HepG2 (cell line): ENCODE measurements around the gene POGLUT2. TPM values are rescaled to one million over a fixed set of nuclear protein-coding genes. Genes with fewer than 3 reads are reported as not detected.

Experiments used
- ATAC-seq: fragments of 200-7000 bp; cut with Tn5 transposase; 3 replicates; pipeline ENCODE4 v1.9.1; 2020; ENCODE audit warnings: mild to moderate bottlenecking, moderate library complexity
- BruUV-seq: library from RNA; stranded (reverse); fragments of 400-500 nt; replicated peaks from 2 replicates; lab custom pipeline; 2021; lab: Mats Ljungman, UMichigan
- CTCF ChIA-PET: fragments of 300-600 bp; formaldehyde crosslinking; extraction: SDS; loops from one replicate; lab custom pipeline; 2021; ENCODE audit warnings: low total read pairs, inconsistent platforms, low intra/inter-chr PET ratio; lab: Yijun Ruan, JAX
- POLR2A ChIA-PET: fragments of 350-600 bp; sonication (Branson Sonifier 250); formaldehyde crosslinking; loops from one replicate; lab custom pipeline; 2020; ENCODE audit warnings: antibody characterized with exemption, inconsistent platforms; lab: Yijun Ruan, JAX
- DNase-seq: peaks from one replicate; pipeline ENCODE4 v3.0.0-alpha.2; 2015; ENCODE audit warnings: low spot score
- FAIRE-seq: peaks from 3 replicates; lab custom pipeline; 2011; peaks lifted over from hg19 to GRCh38; lab: Jason Lieb, UNC
- H2AFZ ChIP-seq: one replicate; pipeline ENCODE4 v1.6.1; 2011; ENCODE audit warnings: low read length, inconsistent platforms
- H3K27ac ChIP-seq: fragments of 300-600 bp; 3 replicates; pipeline ENCODE4 v1.8.0; 2011; ENCODE audit warnings: mixed run types, mild to moderate bottlenecking, mixed read lengths, low read length, inconsistent platforms; ENCODE audit not compliant: insufficient read depth; ENCODE audit errors: extremely low read length
- H3K27me3 ChIP-seq, 2 experiments: fragments of 200-600 bp in 1 of 2; 2 replicates in 1 of 2; 3 replicates in 1 of 2; pipeline versions ENCODE4 v1.6.0 to v1.8.0; 2011; ENCODE audit warnings: low read length in 2 of 2, mild to moderate bottlenecking in 2 of 2, moderate library complexity in 2 of 2, inconsistent platforms in 1 of 2; ENCODE audit not compliant: insufficient read depth in 2 of 2, control insufficient read depth in 1 of 2
- H3K36me3 ChIP-seq, 2 experiments: fragments of 200-600 bp in 1 of 2; replicated peaks in 1 of 2; 2 replicates in 1 of 2; 3 replicates in 1 of 2; pipeline versions ENCODE4 v1.5.1 to v1.8.0; 2011; ENCODE audit warnings: low read length in 2 of 2, inconsistent platforms in 1 of 2; ENCODE audit not compliant: insufficient read depth in 2 of 2, control insufficient read depth in 1 of 2
- H3K4me1 ChIP-seq: 2 replicates; pipeline ENCODE4 v1.5.1; 2012; ENCODE audit warnings: low read length, inconsistent platforms; ENCODE audit not compliant: insufficient read depth
- H3K4me2 ChIP-seq: 2 replicates; pipeline ENCODE4 v1.6.0; 2011; ENCODE audit warnings: low read depth, low read length, inconsistent platforms
- H3K4me3 ChIP-seq, 3 experiments: fragments of 200-600 bp in 1 of 3; sonication (generic), shearing (Covaris generic) in 1 of 3; replicated peaks in 1 of 3; 2 replicates each; pipeline ENCODE4 v1.5.1; 2011 to 2016; ENCODE audit warnings: low read length in 3 of 3, inconsistent platforms in 2 of 3, low read depth in 2 of 3, mild to moderate bottlenecking in 2 of 3, control low read depth in 1 of 3, mixed read lengths in 1 of 3; ENCODE audit not compliant: insufficient read depth in 1 of 3
- H3K79me2 ChIP-seq: one replicate; pipeline ENCODE4 v1.6.1; 2011; ENCODE audit warnings: low read length, inconsistent platforms; ENCODE audit not compliant: insufficient read depth
- H3K9ac ChIP-seq: 2 replicates; pipeline ENCODE4 v1.6.0; 2011; ENCODE audit warnings: mild to moderate bottlenecking, low read depth, low read length, inconsistent platforms; ENCODE audit not compliant: insufficient read depth
- H3K9me3 ChIP-seq: 2 replicates; pipeline ENCODE4 v1.5.1; 2012; ENCODE audit warnings: mild to moderate bottlenecking, low read length
- H4K20me1 ChIP-seq: 2 replicates; pipeline ENCODE4 v1.6.0; 2011; ENCODE audit warnings: inconsistent platforms, mild to moderate bottlenecking, low read length, moderate library complexity; ENCODE audit not compliant: insufficient read depth
- CEBPB ChIP-seq: IDR thresholded peaks from 2 replicates; pipeline ENCODE4 v1.6.1; 2011; ENCODE audit warnings: low read depth, low read length, improper control_type of control experiment, borderline replicate concordance
- GATAD2A ChIP-seq: IDR thresholded peaks from 2 replicates; pipeline ENCODE4 v1.6.1; 2016
- KAT2B ChIP-seq: fragments of 150-350 bp; IDR thresholded peaks from 2 replicates; pipeline ENCODE4 v1.6.1; 2014; ENCODE audit warnings: low read depth, low read length, borderline replicate concordance
- RORA ChIP-seq: sonication (generic); formaldehyde crosslinking; IDR thresholded peaks from 2 replicates; pipeline ENCODE4 v1.5.0; 2020; ENCODE audit warnings: mild to moderate bottlenecking, missing genetic modification reagents, moderate library complexity
- TCF7 ChIP-seq: sonication (generic); IDR thresholded peaks from 2 replicates; pipeline ENCODE4 v1.6.1; 2016; ENCODE audit warnings: antibody characterized with exemption, low read depth
- WGBS: methylation state at CpG from one replicate; pipeline ENCODE4 v1.1.6; 2017; ENCODE audit warnings: low lambda C conversion rate; 5-methylcytosine and 5-hydroxymethylcytosine counted together
- in situ Hi-C: cut with HindIII; loops from 2 replicates; pipeline ENCODE4 v1.10.0; 2017; ENCODE audit warnings: low pct_unique_long_range_greater_than_20kb; ENCODE audit not compliant: extremely low pct_ligation_motif_present
- intact Hi-C: fragments of 100-400 bp; cut with micrococcal nuclease; formaldehyde crosslinking; loops from one replicate; pipeline ENCODE4 v1.10.0; 2022; ENCODE audit not compliant: unreplicated experiment
- polyA plus RNA-seq, 8 experiments: library from polyadenylated mRNA; depleted of rRNA in 3 of 8; stranded (reverse) in 7 of 8; unstranded in 1 of 8; fragments of >200 nt; fragmentation: Illumina TruSeq in 4 of 8; extraction: Trizol in 4 of 8; gene quantifications; 2 replicates each; pipeline versions ENCODE4 v1.2.1 to v1.2.3, GENCODE V29; 2011 to 2016; ENCODE audit warnings: low read depth in 4 of 8, missing spikeins in 1 of 8, mixed read lengths in 1 of 8; ENCODE audit not compliant: insufficient read depth in 1 of 8
- total RNA-seq, 5 experiments: library from RNA; depleted of rRNA; stranded (reverse); fragments of >200 nt; fragmentation: Illumina TruSeq; extraction: Trizol; gene quantifications; 2 replicates each; pipeline ENCODE4 v1.2.3, GENCODE V29; 2016; ENCODE audit warnings: low read depth in 1 of 5
- TF ChIP-seq, protein P1 (sequence below): sonication (generic); formaldehyde crosslinking; IDR thresholded peaks from 2 replicates; pipeline ENCODE4 v1.8.0; 2022; ENCODE audit warnings: mild to moderate bottlenecking, missing genetic modification reagents, moderate library complexity

POGLUT2 gene
- total and polyA plus RNA-seq, 2 of the 13 experiments (the other 11 are each of a cell fraction or from before 2014, with no cell fraction given): 18.0 to 26.1 TPM

DNA sequence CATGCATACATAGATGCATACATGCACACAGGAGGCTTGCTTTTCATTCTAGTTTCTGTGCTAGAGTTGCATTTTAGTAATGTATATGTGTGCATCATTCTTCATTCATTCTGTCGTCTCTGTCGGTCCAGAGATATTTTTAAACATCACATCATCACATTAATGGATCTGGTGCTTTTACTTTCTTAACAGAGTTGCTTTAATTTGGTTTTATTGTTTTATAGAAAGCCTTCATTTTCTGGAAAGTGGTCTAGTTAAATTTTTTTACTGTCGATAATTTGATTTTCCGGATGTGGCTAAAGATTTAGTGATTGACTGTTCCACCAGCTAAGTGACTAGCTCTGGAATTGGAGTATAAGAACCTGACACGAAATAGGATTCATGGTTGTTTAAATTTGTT is 17.0 kb upstream of the POGLUT2 start (continued):
- TF ChIP-seq, protein P1, sequence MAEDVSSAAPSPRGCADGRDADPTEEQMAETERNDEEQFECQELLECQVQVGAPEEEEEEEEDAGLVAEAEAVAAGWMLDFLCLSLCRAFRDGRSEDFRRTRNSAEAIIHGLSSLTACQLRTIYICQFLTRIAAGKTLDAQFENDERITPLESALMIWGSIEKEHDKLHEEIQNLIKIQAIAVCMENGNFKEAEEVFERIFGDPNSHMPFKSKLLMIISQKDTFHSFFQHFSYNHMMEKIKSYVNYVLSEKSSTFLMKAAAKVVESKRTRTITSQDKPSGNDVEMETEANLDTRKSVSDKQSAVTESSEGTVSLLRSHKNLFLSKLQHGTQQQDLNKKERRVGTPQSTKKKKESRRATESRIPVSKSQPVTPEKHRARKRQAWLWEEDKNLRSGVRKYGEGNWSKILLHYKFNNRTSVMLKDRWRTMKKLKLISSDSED (CRISPR knock-in tag): no peak
- TF ChIP-seq, all 625 proteins: peak for 0

- 83% methylated on average over 6 of the region's 6 CpGs for WGBS
- TF ChIP-seq KAT2B (no peak), GATAD2A (CRISPR knock-in tag) (no peak), CEBPB (peak; percentile 66), TCF7 (no peak), RORA (CRISPR knock-in tag) (no peak)
- H3K4me2 ChIP-seq: no peak overlapping the region
Measured at GRCh38 chr13:102814793-102815192, 16.0 kb upstream of the POGLUT2 start.

More at GRCh38 chr13:102814793-102815192, 16.0 kb upstream of the POGLUT2 start:
- H3K4me1 ChIP-seq: peaks cover 24% of the 10 kb centered on the region
- H3K9ac ChIP-seq: no peak overlapping the region
- ATAC-seq (no peak), FAIRE-seq (no peak), DNase-seq (no peak)
- no peaks in the 10 kb centered on the region for H3K27me3 ChIP-seq
- H3K9me3 ChIP-seq: no peaks in the 10 kb centered on the region
- no TSS peak for BruUV-seq
- no peak overlapping the region for H3K27ac ChIP-seq
- ChIA-PET CTCF (no interaction called here), POLR2A (interaction anchor here (1.1 to 1.2 kb wide), 2 partner anchors 14 to 218 kb away, joined by 3 to 4 read pairs; partner anchors contain the start of gene TPP2)
- no peak overlapping the region for H2AFZ ChIP-seq
- 0 out of 2 replicates have a peak, but pooled peaks cover 5% of the 10 kb centered on the region for H4K20me1 ChIP-seq
- peaks cover 21% of the 10 kb centered on the region for H3K79me2 ChIP-seq
- peaks cover 1 to 16% of the 10 kb centered on the region in 2 experiments; a peak in 3 of 5 replicates for H3K36me3 ChIP-seq
- intact Hi-C loops (no loop called here), in situ Hi-C loops (no loop called here)
- H3K4me3 ChIP-seq: no peak overlapping the region
